HG03565 (cell line): ENCODE results near the gene ADORA2A.

Experiments
- ATAC-seq: cut with Tn5 transposase; IDR thresholded peaks from one replicate; pipeline ENCODE4 v1.9.1; 2021; ENCODE audit warnings: mild to moderate bottlenecking, moderate library complexity; ENCODE audit not compliant: unreplicated experiment

Gene ADORA2A

GRCh38 chr22:24431309-24432034 is 4.1 kb downstream of the ADORA2A start:
- no peak for ATAC-seq

- no peak for ATAC-seq
Observed at GRCh38 chr22:24432059-24432853, 4.9 kb downstream of the ADORA2A start.

GRCh38 chr22:24433001-24433827 is 5.8 kb downstream of the ADORA2A start:
- ATAC-seq = no peak

GRCh38 chr22:24433828-24434470 is 6.5 kb downstream of the ADORA2A start:
- ATAC-seq = peak; percentile 60

- peak; percentile 42 for ATAC-seq
Observed at GRCh38 chr22:24434471-24435322, 7.3 kb downstream of the ADORA2A start.

- no peak for ATAC-seq
Observed at GRCh38 chr22:24435323-24435645, 7.9 kb downstream of the ADORA2A start.

GRCh38 chr22:24435861-24436371 is 8.5 kb downstream of the ADORA2A start:
- no peak for ATAC-seq

GRCh38 chr22:24436553-24436952 is 9.2 kb downstream of the ADORA2A start:
- ATAC-seq = no peak

GRCh38 chr22:24437091-24437490 is 9.7 kb downstream of the ADORA2A start:
- ATAC-seq = no peak

GRCh38 chr22:24437741-24438328 is 10.4 kb downstream of the ADORA2A start:
- ATAC-seq = no peak

- ATAC-seq = no peak
Observed at GRCh38 chr22:24440270-24440717, 12.9 kb downstream of the ADORA2A start.

GRCh38 chr22:24440718-24441405 is 13.5 kb downstream of the ADORA2A start:
- no peak for ATAC-seq

- no peak for ATAC-seq
Observed at GRCh38 chr22:24441406-24442351, 14.3 kb downstream of the ADORA2A start.

- no peak for ATAC-seq
Observed at GRCh38 chr22:24442352-24442744, 14.9 kb downstream of the ADORA2A start.

GRCh38 chr22:24443668-24444067 is 16.3 kb downstream of the ADORA2A start:
- ATAC-seq = no peak

- ATAC-seq = no peak
Observed at GRCh38 chr22:24444251-24444650, 16.9 kb downstream of the ADORA2A start.

- no peak for ATAC-seq
Observed at GRCh38 chr22:24444729-24445466, 17.5 kb downstream of the ADORA2A start.
